ENCODE results near the gene FILIP1. TPM values are rescaled to one million over a fixed set of nuclear protein-coding genes. Genes with fewer than 3 reads are reported as not detected.
A peak's percentile ranks its signal among the peaks of the same experiment; 100 is the strongest.

FILIP1 gene
- total and polyA plus RNA-seq, 2 donors from 2014 or later: 0.80 to 4.6 TPM

DNA sequence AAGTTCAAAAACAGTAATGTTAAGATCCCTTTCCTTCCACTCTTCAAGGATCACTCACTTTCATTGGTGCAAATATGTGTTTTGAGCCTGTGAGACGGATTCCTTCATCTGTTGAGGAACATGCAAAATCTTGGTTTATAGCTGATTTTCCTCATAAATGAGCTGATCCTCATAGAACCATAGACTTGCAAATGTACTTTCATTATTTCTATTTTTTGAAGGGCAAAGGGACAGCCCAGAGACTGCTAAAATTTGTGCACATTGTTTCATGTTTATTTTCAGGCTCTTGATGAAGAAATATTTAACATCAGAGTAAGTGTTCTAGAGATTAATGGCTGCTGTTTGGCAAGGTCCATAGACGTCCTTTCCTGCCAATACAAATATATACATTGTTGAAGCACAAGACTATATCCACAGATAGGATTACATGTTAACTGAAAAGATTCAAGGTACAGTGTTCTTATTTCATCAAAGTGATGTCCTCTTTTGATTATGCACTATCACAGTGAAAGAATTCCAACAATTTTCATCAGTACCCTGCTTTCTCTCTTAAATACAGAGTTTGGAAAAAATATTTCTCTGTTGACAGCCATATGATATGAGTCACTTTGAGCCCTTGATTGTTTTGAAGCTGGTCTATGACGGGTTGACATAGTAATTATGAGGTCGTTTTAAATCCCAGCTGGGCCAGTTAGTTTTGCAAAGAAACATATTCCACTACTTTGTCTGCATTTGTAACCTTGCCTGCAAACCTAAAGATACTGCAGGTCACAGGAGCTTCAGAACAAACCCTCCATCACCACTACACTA lies 95.7 kb downstream of the FILIP1 start:
- Histone ChIP-seq H3K4me3 (ENCODE audit: low read length in 3 of 3) (no peak overlapping the region), H3K27me3 (ENCODE audit: control insufficient read depth, insufficient read depth, low read length) (no peaks in the 10 kb centered on the region), H3K4me1 (ENCODE audit: control insufficient read depth in 2 of 3, insufficient read depth in 2 of 3, low read depth in 1 of 3, low read length in 3 of 3) (peaks cover 0 to 3% (median 0%) of the 10 kb centered on the region in 3 donors), H3K9me3 (ENCODE audit: control insufficient read depth in 2 of 3, insufficient read depth in 1 of 3, low read length in 3 of 3) (no peaks in the 10 kb centered on the region), H3K36me3 (ENCODE audit: control insufficient read depth in 2 of 3, insufficient read depth in 3 of 3, low read length in 3 of 3) (no peaks in the 10 kb centered on the region), H3K9ac (ENCODE audit: low read length in 3 of 3) (no peak overlapping the region), H3K27ac (ENCODE audit: low read depth in 2 of 2, low read length in 2 of 2) (no peak overlapping the region)
- TF ChIP-seq, protein P1, sequence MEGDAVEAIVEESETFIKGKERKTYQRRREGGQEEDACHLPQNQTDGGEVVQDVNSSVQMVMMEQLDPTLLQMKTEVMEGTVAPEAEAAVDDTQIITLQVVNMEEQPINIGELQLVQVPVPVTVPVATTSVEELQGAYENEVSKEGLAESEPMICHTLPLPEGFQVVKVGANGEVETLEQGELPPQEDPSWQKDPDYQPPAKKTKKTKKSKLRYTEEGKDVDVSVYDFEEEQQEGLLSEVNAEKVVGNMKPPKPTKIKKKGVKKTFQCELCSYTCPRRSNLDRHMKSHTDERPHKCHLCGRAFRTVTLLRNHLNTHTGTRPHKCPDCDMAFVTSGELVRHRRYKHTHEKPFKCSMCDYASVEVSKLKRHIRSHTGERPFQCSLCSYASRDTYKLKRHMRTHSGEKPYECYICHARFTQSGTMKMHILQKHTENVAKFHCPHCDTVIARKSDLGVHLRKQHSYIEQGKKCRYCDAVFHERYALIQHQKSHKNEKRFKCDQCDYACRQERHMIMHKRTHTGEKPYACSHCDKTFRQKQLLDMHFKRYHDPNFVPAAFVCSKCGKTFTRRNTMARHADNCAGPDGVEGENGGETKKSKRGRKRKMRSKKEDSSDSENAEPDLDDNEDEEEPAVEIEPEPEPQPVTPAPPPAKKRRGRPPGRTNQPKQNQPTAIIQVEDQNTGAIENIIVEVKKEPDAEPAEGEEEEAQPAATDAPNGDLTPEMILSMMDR (IDR thresholded peaks at IDR 0.05; ENCODE audit: borderline replicate concordance, extremely low read depth, insufficient read depth): no peak
- peak in 2 of 5 donors; percentile 26 to 53 for DNase-seq
- no peak for FAIRE-seq
- intact Hi-C loops (cut with DNase I): no loop called here

GRCh38 chr6:75397171-75397570 lies 96.4 kb downstream of the FILIP1 start:
- intact Hi-C loops (cut with DNase I): no loop called here
- Histone ChIP-seq H3K36me3 (ENCODE audit: control insufficient read depth in 2 of 3, insufficient read depth in 3 of 3, low read length in 3 of 3) (no peaks in the 10 kb centered on the region), H3K9me3 (ENCODE audit: control insufficient read depth in 2 of 3, insufficient read depth in 1 of 3, low read length in 3 of 3) (no peaks in the 10 kb centered on the region), H3K9ac (ENCODE audit: low read length in 3 of 3) (no peak overlapping the region), H3K27me3 (ENCODE audit: control insufficient read depth, insufficient read depth, low read length) (no peaks in the 10 kb centered on the region), H3K4me1 (ENCODE audit: control insufficient read depth in 2 of 3, insufficient read depth in 2 of 3, low read depth in 1 of 3, low read length in 3 of 3) (peaks cover 0 to 3% (median 0%) of the 10 kb centered on the region in 3 donors), H3K4me3 (ENCODE audit: low read length in 3 of 3) (no peak overlapping the region), H3K27ac (ENCODE audit: low read depth in 2 of 2, low read length in 2 of 2) (no peak overlapping the region)
- no peak for DNase-seq
- TF ChIP-seq, protein P1 (IDR thresholded peaks at IDR 0.05; ENCODE audit: borderline replicate concordance, extremely low read depth, insufficient read depth): no peak
- no peak for FAIRE-seq

- Histone ChIP-seq H3K27ac (ENCODE audit: low read depth in 2 of 2, low read length in 2 of 2) (no peak overlapping the region), H3K4me1 (ENCODE audit: control insufficient read depth in 2 of 3, insufficient read depth in 2 of 3, low read depth in 1 of 3, low read length in 3 of 3) (peaks cover 0 to 3% (median 0%) of the 10 kb centered on the region in 3 donors), H3K27me3 (ENCODE audit: control insufficient read depth, insufficient read depth, low read length) (no peaks in the 10 kb centered on the region), H3K9me3 (ENCODE audit: control insufficient read depth in 2 of 3, insufficient read depth in 1 of 3, low read length in 3 of 3) (no peaks in the 10 kb centered on the region), H3K4me3 (ENCODE audit: low read length in 3 of 3) (no peak overlapping the region), H3K9ac (ENCODE audit: low read length in 3 of 3) (no peak overlapping the region), H3K36me3 (ENCODE audit: control insufficient read depth in 2 of 3, insufficient read depth in 3 of 3, low read length in 3 of 3) (no peaks in the 10 kb centered on the region)
- FAIRE-seq (no peak), DNase-seq (no peak)
- TF ChIP-seq, protein P1 (IDR thresholded peaks at IDR 0.05; ENCODE audit: borderline replicate concordance, extremely low read depth, insufficient read depth): no peak
- intact Hi-C loops (cut with DNase I): no loop called here
Observed at GRCh38 chr6:75396005-75396800, 97.4 kb downstream of the FILIP1 start.

All from kidney (tissue), 14 donors.